Mucosa of descending colon (tissue), 3 donors: ENCODE measurements around the gene IGSF21. TPM values are rescaled to one million over a fixed set of nuclear protein-coding genes. Genes with fewer than 3 reads are reported as not detected.

Experiments
- ATAC-seq: fragments of 200-7000 bp; cut with Tn5 transposase; one replicate; pipeline ENCODE4 v1.9.1; 2020; ENCODE audit warnings: mild to moderate bottlenecking, moderate library complexity
- DNase-seq, 3 donors: peaks; one replicate each; pipeline ENCODE4 v3.0.0-alpha.2; 2020
- H3K36me3 ChIP-seq: fragments of 200-600 bp; one replicate; pipeline ENCODE4 v1.8.0; 2021; ENCODE audit warnings: low read depth, mild to moderate bottlenecking
- H3K4me1 ChIP-seq: fragments of 200-600 bp; one replicate; pipeline ENCODE4 v1.8.0; 2021; ENCODE audit warnings: low read depth, mild to moderate bottlenecking
- H3K4me3 ChIP-seq: fragments of 200-600 bp; one replicate; pipeline ENCODE4 v1.8.0; 2021; ENCODE audit warnings: mild to moderate bottlenecking
- H3K9me3 ChIP-seq: fragments of 200-600 bp; one replicate; pipeline ENCODE4 v1.8.0; 2021; ENCODE audit warnings: mild to moderate bottlenecking
- intact Hi-C, 2 donors: fragments of 100-400 bp; cut with DNase I in 1 of 2; cut with micrococcal nuclease in 1 of 2; formaldehyde crosslinking; loops; one replicate each; pipeline versions ENCODE4 v1.11.0 to v1.11.1; 2022; cut with DNase I, micrococcal nuclease
- total RNA-seq, 3 donors: library from RNA; stranded (reverse); fragmentation: NEBNext Ultra II Directional in 2 of 3; extraction: Animal tissue kit (Norgen Biotek cat#: 25700) in 2 of 3; gene quantifications; one replicate each; pipeline versions ENCODE4 v1.2.1 to v1.2.4, GENCODE V29; 2021 to 2023
- TF ChIP-seq, protein P1 (sequence below): fragments of 200-600 bp; IDR thresholded peaks from one replicate; pipeline ENCODE4 v1.8.0; 2022; ENCODE audit warnings: antibody characterized with exemption, mild to moderate bottlenecking
- donor health status: DM: no; HTN: no; CAD: no; lungs with moderate emphysema.
- donor health status: DM: no; HTN: no; CAD: no.
- donor health status: DM: no; HTN: yes; CAD: no.

IGSF21 gene
- total RNA-seq, 3 donors from 2014 or later: 0.70 to 1.4 (median 0.96) TPM

DNA sequence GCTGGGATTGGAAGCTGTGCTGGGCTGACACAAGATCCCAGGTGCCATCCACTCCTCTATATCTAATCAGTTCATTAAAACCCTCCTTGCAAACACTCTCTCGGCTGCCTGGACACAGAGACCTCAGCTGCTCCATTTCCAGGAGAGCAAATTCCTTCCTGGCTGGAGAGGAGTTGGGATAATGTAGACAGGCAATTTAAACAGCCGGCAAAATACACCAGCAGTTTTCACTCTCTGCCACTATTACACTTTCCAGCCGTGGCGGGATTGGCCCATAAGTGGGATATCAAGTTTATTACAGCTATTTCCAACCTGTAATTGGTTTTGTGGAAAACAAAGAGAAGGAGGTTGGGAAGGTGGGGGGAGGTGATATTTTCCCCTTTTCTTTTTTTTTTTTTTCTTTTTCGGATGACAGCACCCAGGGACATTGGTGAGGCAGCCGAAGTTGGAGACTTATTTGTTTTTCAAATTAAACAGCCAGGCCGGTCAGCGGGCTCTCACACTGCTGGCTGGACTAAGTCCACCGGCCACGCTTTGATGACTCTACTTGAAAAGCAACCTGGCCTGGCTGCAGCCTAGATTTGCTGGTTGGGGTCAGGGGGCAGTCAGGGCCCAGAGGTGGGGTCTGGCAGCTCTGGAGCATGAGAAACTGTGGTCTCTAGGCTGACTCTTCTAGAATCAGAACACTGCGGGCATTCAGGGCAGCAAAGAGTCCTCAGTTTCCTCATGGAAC lies 177.4 kb downstream of the IGSF21 start:
- no peaks in the 10 kb centered on the region for H3K36me3 ChIP-seq
- no peaks in the 10 kb centered on the region for H3K9me3 ChIP-seq
- TF ChIP-seq, protein P1, sequence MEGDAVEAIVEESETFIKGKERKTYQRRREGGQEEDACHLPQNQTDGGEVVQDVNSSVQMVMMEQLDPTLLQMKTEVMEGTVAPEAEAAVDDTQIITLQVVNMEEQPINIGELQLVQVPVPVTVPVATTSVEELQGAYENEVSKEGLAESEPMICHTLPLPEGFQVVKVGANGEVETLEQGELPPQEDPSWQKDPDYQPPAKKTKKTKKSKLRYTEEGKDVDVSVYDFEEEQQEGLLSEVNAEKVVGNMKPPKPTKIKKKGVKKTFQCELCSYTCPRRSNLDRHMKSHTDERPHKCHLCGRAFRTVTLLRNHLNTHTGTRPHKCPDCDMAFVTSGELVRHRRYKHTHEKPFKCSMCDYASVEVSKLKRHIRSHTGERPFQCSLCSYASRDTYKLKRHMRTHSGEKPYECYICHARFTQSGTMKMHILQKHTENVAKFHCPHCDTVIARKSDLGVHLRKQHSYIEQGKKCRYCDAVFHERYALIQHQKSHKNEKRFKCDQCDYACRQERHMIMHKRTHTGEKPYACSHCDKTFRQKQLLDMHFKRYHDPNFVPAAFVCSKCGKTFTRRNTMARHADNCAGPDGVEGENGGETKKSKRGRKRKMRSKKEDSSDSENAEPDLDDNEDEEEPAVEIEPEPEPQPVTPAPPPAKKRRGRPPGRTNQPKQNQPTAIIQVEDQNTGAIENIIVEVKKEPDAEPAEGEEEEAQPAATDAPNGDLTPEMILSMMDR: no peak
- intact Hi-C loops: no loop called here
- DNase-seq (no peak), ATAC-seq (no peak)
- H3K4me3 ChIP-seq: no peak overlapping the region
- H3K4me1 ChIP-seq: peaks cover 3% of the 10 kb centered on the region

DNA sequence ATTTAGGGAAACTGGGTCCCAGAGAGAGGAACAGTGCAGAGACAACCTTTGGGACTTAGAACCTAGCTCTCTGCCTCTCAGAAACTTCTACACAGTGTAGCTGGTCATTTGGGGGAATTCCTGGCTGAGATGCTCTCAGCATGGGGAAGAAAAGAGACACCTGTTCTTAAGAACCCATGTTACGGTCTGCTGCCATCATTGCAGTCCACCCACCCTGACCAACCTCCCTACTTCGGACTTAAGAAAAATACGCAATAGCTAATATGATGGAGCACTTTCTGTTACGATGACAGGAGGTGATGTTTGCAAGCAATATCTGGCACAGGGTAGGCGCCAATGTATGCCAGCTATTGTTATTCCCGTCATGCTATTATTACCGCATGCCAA lies 177.9 kb downstream of the IGSF21 start:
- intact Hi-C loops: no loop called here

DNA sequence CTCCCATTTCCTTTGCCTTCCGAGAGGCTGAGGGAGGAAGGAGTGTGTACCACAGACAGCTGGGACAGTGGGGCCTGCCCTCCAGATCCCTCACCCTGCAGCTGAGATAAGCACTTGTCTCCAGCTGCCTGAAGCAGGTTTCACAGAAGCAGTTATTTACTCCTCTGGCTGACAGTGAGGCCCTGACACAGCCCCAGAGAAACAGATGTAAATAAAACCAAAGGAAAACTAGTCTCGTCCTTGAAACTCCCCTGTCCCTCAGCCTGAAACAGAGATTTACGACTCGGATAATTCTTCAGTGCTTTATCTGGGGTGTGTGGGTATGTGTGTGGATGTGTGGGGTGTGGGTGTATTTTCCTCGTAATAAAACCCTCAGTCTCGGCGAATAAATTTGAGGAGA lies 181.1 kb downstream of the IGSF21 start:
- TF ChIP-seq, protein P1: no peak
- no peak for DNase-seq

More for the DNA sequence above, 177.9 kb downstream of the IGSF21 start:
- TF ChIP-seq, protein P1: no peak
- DNase-seq: no peak
- peaks cover 3% of the 10 kb centered on the region for H3K4me1 ChIP-seq
- no peak for ATAC-seq
- H3K9me3 ChIP-seq: no peaks in the 10 kb centered on the region
- H3K4me3 ChIP-seq: no peak overlapping the region
- no peaks in the 10 kb centered on the region for H3K36me3 ChIP-seq

DNA sequence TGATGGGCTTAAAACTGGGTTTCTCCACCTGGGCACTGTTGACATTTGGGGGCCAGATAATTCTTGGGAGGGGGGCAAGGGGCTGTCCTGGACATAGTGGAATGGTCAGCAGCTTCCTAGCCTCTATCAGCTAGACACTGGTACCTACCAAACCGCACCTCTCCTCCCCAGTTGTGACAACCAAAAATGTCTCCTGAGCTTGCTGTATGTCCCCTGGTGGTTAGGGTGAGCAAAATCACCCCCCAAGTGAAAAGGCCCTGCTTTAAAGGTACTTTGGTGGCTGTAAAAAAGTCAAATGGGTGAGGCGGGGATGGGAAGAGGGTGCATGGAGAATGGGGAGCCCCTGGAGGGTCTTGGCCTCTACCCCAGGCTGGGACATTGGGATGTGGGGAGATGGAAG lies 182.0 kb downstream of the IGSF21 start:
- H3K4me1 ChIP-seq: peaks cover 3% of the 10 kb centered on the region
- intact Hi-C loops: no loop called here
- TF ChIP-seq, protein P1: no peak
- no peak for ATAC-seq
- H3K36me3 ChIP-seq: no peaks in the 10 kb centered on the region
- DNase-seq: no peak
- H3K4me3 ChIP-seq: no peak overlapping the region
- H3K9me3 ChIP-seq: no peaks in the 10 kb centered on the region

More for the DNA sequence above, 181.1 kb downstream of the IGSF21 start:
- Histone ChIP-seq H3K4me1 (peaks cover 3% of the 10 kb centered on the region), H3K36me3 (no peaks in the 10 kb centered on the region), H3K4me3 (no peak overlapping the region), H3K9me3 (no peaks in the 10 kb centered on the region)
- intact Hi-C loops: no loop called here
- ATAC-seq: peak; percentile 43

DNA sequence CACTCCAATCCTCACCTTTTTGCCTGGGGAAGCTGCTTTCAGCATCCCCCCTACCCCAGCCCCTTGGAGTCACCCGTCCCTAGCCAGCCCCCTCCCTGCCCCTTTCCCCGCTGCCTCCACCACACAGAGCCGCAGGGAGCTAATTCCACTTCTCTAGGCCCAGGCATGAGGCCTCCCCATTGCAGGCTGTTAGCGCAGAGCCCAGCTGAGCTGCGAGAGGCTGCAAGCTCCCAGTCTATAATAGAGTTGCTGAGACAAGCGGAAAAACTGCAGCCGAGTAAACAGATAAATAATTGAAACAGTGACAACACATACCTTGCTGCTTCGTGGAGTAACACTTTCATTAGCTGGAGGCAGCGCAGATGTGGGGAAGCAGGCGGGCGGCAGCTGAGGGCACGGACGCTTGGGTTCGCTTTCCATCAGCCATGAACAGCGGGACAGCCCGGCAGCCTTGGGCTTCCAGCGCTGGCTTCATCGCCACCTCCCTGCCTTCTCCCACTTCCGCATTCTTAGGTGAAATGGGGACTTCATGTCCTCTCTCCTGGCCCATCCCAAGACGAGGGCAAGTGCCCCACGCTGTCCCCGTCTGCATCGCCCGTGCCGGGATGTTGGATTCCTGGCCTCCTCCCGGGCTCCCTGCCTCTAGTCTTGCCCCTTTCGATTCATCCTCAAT lies 183.3 kb downstream of the IGSF21 start:
- intact Hi-C loops: no loop called here
- Histone ChIP-seq H3K4me3 (no peak overlapping the region), H3K36me3 (no peaks in the 10 kb centered on the region), H3K9me3 (no peaks in the 10 kb centered on the region), H3K4me1 (peaks cover 3% of the 10 kb centered on the region)
- TF ChIP-seq, protein P1: no peak
- ATAC-seq: no peak
- no peak for DNase-seq
